GM18870 (cell line): ENCODE measurements around the gene PRR14L.

ENCODE experiments used
- ATAC-seq: cut with Tn5 transposase; IDR thresholded peaks from one replicate; pipeline ENCODE4 v1.9.1; 2021; ENCODE audit warnings: moderate library complexity; ENCODE audit not compliant: unreplicated experiment

The PRR14L gene

DNA sequence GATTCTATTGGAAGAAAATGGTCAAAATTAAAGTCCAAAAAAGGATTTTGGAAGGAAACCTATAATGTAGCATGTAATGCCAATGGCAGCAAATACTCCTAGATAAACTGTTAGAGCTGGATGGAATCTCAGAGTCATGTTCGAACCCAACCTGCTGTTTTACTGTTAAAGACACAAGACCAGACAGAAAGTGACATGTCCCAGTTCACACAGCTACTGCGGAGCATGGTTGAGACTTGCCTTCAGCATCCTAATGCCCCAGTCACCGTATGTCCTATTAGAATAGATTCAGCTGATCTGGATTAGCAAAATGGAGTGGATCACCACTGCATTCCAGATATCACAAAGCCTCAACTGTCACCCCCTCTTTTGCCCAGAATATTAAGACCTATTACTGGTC is 102.9 kb downstream of the PRR14L start:
- no peak for ATAC-seq

DNA sequence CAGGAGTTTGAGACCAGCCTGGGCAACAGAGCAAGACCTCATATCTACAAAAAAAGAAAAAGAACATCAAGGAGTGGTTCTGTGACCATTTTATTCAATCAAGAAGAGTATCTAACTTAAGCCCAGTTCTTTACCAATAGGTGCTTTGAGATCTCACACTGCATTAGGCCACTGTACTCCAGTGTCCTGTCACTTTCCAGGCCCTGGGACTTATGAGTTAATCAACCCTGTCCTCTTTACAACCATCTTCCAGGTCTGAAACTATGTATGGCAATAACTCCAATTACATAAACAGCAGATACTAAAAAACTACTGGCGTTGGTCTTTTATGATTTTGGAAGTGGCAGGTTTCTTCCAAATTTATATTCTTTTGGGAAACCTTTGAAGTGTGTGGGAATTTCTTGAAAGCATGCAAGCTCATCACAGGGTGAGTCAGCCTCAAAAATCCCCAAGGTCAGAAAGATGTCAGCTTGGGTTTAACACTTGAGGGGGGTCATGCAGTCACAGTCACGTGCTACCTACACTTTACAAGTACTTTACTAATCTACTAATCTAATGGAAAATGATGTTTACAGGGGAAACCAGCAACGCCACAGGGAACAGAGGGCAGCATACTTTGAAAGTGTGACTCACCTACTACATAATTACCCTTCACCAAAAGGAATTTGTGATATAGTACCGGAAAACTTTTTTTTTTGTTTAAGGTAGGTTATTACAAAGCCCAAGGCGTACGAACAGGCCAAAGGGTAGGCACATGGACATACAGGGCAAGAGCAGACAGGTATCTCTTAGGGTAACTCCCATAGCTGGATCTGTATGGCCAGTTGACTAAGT is 103.5 kb downstream of the PRR14L start:
- no peak for ATAC-seq

DNA sequence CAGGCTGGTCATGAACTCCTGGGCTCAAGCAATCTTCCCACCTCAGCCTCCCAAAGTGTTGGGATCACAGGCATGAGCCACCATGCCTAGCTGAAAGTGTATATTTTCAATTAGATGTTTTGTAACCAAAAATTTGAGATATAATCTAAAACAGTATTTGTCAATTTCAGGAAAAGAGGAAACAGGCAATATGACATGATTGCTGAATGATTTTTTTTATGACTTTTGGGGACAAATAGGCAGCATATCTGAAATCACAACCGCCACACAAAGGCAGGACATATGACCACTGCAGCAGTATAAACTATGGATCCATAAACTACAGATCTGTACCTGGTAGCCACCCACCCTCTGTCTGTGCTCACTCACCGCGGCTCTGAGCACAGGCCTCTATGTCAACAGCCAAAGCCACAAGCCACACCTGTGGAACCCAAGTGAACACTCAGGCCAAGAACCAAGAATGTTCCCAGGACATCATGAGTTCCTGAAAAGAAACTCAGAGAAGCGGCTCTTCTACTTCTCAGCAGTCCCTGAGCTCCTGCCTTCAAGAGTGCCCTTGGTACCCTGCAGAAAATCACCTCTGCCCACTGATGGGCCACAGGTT is 110.4 kb downstream of the PRR14L start:
- ATAC-seq, result no peak

DNA sequence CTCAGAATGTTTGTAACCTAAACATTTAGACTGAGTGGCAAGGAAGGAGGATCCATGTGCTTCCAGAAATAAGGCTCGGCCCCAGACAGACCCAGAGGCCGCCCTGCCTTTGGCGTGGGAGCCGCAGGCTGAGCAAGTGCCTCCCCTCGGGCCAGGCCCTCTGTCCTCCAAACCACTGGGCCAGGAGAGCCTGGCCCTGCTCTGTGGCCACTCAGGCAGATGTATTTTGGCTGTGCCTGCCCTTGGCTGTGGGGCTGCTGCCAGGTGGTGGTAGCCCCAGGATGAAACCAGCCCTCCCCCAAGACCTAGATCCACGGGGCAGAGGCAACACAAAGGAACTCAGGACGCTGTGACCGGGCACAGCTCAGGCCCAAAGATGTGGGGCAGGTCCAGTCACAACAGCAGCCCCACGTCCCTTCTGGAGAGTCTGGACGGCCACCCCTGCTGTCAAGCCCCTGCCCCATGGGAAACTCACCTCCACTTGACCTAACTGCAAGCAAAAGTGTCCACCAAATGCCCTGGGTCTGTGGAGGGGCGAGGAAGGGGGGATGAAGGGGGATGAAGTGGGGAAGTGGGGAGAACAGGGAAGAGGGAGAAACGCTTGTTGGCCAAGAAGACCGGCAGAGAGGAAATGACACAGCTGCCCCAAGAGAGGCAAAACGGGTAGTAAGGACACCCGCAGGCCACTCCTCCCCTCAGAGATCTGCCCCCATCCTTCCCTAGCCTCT is 111.9 kb downstream of the PRR14L start:
- no peak for ATAC-seq

DNA sequence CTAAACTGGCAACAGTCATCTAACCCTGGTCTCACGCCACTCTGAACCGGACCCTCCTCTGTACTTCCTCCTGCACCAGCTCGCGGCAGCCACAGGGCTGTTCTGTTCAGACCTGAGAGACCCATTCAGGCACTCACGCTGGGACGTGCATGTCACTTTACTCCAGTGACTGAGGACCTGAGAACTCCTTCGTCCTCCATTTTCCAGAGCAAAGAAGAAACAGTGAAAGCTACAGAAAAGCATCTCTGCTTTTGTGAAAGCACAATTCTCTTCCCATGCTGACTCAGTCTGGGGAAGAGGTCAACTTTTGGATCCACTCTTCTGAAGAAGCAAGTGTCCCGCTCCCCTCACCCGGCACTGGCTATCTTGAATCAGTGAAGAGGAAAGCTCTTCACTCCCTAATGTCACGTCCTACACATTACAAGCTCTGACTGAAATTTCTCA is 112.5 kb downstream of the PRR14L start:
- no peak for ATAC-seq

DNA sequence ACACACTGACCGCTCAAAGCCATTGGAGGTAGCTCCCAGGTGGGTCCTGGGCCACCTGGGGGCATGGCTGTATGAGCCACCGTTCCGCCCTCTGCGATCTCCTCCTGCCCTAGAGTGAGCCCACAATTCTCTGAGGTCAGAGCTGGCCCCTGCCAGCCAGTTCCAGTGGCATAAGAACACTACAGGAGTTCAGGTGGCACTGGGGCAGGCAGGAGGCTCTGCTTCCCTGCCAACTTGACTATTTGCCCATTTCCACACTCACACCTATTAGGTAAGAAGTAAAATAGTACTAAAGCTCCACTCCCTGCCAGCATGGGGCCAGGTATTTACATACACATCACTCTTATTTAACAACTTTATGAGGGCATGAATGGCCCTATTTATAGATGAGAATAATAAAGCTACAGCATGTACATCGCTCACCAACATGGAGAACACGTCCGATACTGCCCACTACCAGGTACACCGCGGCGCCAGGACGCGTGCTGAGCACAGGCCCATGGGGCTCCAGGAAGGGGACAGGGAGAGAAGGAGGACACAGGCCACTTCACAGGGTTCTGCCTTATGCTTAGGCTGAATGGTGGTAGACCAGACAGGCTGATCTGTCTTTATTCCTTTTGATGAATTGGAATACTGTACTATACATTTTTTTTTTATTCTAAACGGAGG is 114.2 kb downstream of the PRR14L start:
- ATAC-seq, result no peak

DNA sequence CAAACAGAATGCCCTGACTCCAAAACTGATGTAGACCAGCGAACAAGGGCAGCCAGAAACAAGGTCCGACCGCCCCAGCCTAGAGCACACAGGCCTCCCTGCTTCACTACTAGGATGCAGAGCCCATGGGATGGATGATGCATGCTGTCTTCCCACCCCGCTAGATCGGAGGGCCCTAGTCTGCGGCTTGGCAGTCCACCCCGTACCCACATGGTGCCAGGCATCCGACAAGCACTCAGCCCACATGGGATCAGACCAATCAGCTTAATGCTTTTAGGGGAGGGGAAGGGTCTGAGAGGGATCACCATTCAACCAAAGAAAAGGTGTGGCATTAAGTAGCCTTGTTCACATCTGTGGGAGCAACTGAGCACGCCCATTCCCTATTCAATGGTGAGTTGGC is 118.5 kb downstream of the PRR14L start:
- no peak for ATAC-seq
